AG04450 (cell line): ENCODE data around the gene ARID3A. TPM values are rescaled to one million over a fixed set of nuclear protein-coding genes. Genes with fewer than 3 reads are reported as not detected.

Experiments used
- CTCF ChIA-PET: fragments of 300-600, 350-600 bp; formaldehyde crosslinking; extraction: SDS; loops from one replicate; lab custom pipeline; 2022; ENCODE audit warnings: antibody characterized with exemption, inconsistent platforms; lab: Charles Lee
- POLR2A ChIA-PET: fragments of 350-600 bp; formaldehyde crosslinking; extraction: SDS; loops from one replicate; lab custom pipeline; 2021; ENCODE audit warnings: antibody characterized with exemption, inconsistent platforms; lab: Yijun Ruan, JAX
- DNase-seq: peaks from one replicate; pipeline ENCODE4 v3.0.0-alpha.2; 2011; ENCODE audit warnings: low read depth, low spot score
- H3K27ac ChIP-seq: one replicate; pipeline ENCODE4 v1.5.1; 2012; ENCODE audit warnings: low read depth, low read length, control low read depth
- H3K27me3 ChIP-seq: one replicate; pipeline ENCODE4 v1.6.0; 2012; ENCODE audit warnings: low read length; ENCODE audit not compliant: control insufficient read depth, insufficient read depth
- H3K4me3 ChIP-seq: 2 replicates; pipeline ENCODE4 v1.5.1; 2011; ENCODE audit warnings: mild to moderate bottlenecking, low read depth, low read length, control low read depth
- H3K9me3 ChIP-seq: 2 replicates; pipeline ENCODE4 v1.5.1; 2012; ENCODE audit warnings: low read length; ENCODE audit not compliant: control insufficient read depth, insufficient read depth
- polyA plus RNA-seq: library from polyadenylated mRNA; depleted of rRNA; stranded (reverse); fragments of >200 nt; gene quantifications from 2 replicates; pipeline ENCODE4 v1.2.3, GENCODE V29; 2011
- TF ChIP-seq, protein P1 (sequence below): IDR thresholded peaks from 2 replicates; pipeline ENCODE4 v1.5.1; 2011; ENCODE audit warnings: low read depth, low read length, control low read depth, inconsistent platforms

Gene ARID3A
- polyA plus RNA-seq, 1 experiment: 7.6 TPM

DNA sequence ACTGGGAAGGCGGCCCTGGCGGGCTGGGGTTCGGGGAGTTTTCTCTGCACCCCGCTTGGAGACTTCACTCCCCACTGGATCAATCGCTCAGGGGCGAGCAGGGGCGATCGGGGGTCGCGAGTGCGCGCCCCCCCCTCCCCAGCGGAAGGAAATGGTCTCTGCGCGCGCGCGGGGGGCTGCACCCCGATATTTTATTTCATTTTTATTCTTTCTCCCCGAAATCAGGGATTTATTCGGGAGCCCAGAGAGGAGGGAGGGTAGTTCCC lies 421 bp downstream of the ARID3A start:
- Histone ChIP-seq H3K4me3 (peak overlapping the region; percentile 83), H3K27ac (peak overlapping the region; percentile 65), H3K27me3 (no peaks in the 10 kb centered on the region), H3K9me3 (no peaks in the 10 kb centered on the region; the same call in 1 of the 2 replicates)
- TF ChIP-seq, protein P1, sequence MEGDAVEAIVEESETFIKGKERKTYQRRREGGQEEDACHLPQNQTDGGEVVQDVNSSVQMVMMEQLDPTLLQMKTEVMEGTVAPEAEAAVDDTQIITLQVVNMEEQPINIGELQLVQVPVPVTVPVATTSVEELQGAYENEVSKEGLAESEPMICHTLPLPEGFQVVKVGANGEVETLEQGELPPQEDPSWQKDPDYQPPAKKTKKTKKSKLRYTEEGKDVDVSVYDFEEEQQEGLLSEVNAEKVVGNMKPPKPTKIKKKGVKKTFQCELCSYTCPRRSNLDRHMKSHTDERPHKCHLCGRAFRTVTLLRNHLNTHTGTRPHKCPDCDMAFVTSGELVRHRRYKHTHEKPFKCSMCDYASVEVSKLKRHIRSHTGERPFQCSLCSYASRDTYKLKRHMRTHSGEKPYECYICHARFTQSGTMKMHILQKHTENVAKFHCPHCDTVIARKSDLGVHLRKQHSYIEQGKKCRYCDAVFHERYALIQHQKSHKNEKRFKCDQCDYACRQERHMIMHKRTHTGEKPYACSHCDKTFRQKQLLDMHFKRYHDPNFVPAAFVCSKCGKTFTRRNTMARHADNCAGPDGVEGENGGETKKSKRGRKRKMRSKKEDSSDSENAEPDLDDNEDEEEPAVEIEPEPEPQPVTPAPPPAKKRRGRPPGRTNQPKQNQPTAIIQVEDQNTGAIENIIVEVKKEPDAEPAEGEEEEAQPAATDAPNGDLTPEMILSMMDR: no peak
- no peak for DNase-seq
- ChIA-PET POLR2A (no interaction called here), CTCF (no interaction called here)

DNA sequence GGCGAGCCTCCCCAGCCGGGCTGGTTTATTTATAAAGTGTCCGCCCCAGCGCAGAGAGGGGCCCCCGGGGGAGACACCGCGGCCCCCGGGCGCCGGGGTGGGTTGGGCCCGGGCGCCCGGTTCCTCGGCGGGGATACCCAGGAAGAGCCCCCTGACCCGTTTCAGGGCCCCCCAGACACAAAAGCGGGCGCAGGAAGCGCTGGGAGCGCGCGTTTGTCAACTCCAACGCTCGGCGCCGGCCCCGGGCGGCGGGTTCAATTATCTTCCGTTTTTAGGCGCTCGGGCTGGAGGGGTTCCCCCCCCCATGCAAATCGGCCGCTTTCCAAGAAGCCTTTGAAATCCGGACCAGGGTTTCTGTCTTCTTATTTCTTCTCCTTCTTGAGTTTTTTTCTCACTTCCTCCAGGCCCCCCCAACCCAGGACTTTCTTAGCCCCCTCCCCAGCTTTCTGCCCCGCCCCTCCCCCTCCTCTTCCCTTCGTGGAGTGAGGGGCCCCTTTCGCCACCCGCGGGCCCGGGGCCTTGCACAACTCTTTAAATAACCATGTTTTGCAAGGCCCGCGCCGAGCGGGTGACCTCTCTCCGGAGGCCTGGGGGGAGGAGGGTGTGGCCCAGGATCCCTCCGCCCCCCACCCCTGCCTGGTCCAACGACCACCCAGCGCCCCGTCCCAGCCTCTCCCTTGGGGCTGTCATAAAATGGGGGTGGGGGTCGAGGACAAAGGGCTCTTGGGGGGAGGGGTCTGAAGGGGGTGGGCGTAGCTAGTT lies 935 bp downstream of the ARID3A start:
- CTCF ChIA-PET: no interaction called here
- POLR2A ChIA-PET: no interaction called here
- Histone ChIP-seq H3K27ac (peak overlapping the region; percentile 65), H3K27me3 (no peaks in the 10 kb centered on the region), H3K4me3 (peak overlapping the region; percentile 83), H3K9me3 (no peaks in the 10 kb centered on the region; the same call in 1 of the 2 replicates)
- DNase-seq: no peak
- TF ChIP-seq, protein P1: no peak

DNA sequence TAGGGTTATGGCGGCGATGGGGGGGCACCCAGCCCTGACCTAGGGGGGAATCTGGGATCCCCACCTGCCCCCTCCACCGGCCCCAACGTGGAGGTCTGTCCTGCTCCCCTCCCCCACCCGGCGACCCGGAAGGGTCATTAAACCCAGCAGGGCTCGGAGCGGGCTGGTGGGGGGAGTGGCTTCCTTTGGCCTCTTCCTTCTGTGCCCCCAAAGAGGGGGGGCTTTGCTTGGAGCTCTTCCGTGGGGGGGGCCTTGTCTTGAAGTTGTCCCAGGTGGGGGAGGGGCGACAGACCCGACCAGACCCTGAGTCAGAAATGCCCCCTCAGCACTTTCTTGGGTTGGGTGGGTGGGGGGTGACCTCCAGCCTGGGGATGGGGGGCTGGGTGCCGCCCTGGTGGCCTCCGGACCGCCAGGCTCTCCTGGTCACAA lies 1.5 kb downstream of the ARID3A start:
- H3K27ac ChIP-seq: no peak overlapping the region
- H3K9me3 ChIP-seq: no peaks in the 10 kb centered on the region; the same call in 1 of the 2 replicates
- H3K4me3 ChIP-seq: peak overlapping the region; percentile 83
- TF ChIP-seq, protein P1: no peak
- DNase-seq: no peak
- no peaks in the 10 kb centered on the region for H3K27me3 ChIP-seq
- ChIA-PET POLR2A (no interaction called here), CTCF (interaction anchor here (0.6 kb wide), 1 partner anchor 57 kb away, joined by 3 read pairs; no protein-coding TSS in a partner anchor)

DNA sequence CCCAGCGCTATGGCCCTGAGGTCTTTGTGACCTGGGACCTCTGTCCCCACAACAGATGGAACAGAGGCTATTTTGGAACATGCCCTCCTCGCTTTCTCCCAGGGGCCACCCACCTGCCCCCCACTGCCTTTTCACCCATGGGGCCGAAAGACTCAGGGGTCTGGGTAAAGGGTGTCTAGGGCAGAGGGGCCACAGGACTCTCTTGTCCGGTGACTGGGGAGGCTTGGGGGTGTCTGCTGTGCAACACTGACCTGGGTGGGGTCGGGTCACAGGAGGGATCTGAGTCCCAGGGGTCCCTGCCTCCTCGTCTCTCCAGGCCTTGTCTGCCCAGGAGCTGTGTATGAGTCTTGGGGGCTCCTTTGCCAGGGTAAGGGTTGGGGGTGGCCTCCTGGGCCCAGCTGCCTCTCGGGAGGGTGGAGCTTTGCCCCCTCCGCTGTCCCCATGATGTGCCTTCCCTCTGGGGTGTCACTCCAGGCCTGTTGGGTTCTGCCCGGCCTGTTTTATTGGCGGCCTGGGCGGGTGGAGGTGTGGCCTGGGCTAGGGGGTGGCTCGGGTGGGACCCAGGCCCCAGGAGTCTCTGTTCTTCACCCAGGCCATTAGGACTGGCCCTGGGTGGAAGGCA lies 2.1 kb downstream of the ARID3A start:
- no peak overlapping the region for H3K27ac ChIP-seq
- no peak for DNase-seq
- no peaks in the 10 kb centered on the region for H3K27me3 ChIP-seq
- H3K4me3 ChIP-seq: peak overlapping the region; percentile 83
- no peaks in the 10 kb centered on the region; the same call in 1 of the 2 replicates for H3K9me3 ChIP-seq
- POLR2A ChIA-PET: no interaction called here
- CTCF ChIA-PET: interaction anchor here (0.6 kb wide), 1 partner anchor 57 kb away, joined by 3 read pairs; no protein-coding TSS in a partner anchor
- TF ChIP-seq, protein P1: no peak
